Astrocyte of the cerebellum (primary cell): Measurements from ENCODE around the gene CREB3.
A peak's percentile ranks its signal among the peaks of the same experiment; 100 is the strongest.

Experiments used
- DNase-seq: peaks from one replicate; pipeline ENCODE4 v3.0.0-alpha.2; 2011; ENCODE audit warnings: low read depth
- H3K4me3 ChIP-seq: 2 replicates; pipeline ENCODE4 v1.5.1; 2011; ENCODE audit warnings: mild to moderate bottlenecking, low read depth, low read length, moderate library complexity
- CTCF ChIP-seq: IDR thresholded peaks from 2 replicates; pipeline ENCODE4 v1.5.1; 2012; ENCODE audit warnings: low read length, low read depth, moderate library complexity, mild to moderate bottlenecking; ENCODE audit errors: missing control alignments
- in situ Hi-C: cut with HindIII; loops from 2 replicates; pipeline ENCODE4 v1.10.0; 2017; ENCODE audit warnings: low sequenced_read_pairs

Gene CREB3

DNA sequence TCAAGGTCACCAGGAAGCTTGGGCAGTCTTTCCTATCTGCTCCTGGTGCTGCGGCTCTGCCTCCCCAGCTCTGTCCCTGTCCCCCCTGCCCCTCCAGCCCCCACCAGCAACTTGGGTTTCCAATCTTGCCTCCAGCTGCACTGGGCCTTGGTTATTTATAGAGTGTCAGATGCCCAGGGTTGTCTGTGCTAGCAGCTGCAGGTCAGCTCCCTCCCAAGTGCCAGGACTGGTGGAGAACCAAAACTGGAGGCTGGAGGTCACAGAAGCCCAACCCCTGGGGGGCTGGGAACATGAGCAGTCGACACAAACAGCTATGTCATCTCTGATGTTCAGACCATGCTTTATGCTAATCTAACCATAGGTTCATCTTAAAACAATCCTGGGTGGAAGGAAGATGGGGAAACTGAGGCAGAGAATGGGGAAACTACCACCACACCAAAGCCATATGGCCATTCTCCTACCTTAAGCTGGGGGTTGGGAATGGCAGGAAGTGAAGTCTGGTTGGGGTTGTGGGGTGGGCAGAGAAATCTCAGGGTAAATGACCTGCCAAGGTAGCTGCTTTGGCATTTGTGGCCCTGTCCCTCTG, 44.4 kb upstream of the CREB3 start:
- H3K4me3 ChIP-seq = peak overlapping the region; percentile 85
- no peak for TF ChIP-seq CTCF
- no peak for DNase-seq
- in situ Hi-C loops = no loop called here

DNA sequence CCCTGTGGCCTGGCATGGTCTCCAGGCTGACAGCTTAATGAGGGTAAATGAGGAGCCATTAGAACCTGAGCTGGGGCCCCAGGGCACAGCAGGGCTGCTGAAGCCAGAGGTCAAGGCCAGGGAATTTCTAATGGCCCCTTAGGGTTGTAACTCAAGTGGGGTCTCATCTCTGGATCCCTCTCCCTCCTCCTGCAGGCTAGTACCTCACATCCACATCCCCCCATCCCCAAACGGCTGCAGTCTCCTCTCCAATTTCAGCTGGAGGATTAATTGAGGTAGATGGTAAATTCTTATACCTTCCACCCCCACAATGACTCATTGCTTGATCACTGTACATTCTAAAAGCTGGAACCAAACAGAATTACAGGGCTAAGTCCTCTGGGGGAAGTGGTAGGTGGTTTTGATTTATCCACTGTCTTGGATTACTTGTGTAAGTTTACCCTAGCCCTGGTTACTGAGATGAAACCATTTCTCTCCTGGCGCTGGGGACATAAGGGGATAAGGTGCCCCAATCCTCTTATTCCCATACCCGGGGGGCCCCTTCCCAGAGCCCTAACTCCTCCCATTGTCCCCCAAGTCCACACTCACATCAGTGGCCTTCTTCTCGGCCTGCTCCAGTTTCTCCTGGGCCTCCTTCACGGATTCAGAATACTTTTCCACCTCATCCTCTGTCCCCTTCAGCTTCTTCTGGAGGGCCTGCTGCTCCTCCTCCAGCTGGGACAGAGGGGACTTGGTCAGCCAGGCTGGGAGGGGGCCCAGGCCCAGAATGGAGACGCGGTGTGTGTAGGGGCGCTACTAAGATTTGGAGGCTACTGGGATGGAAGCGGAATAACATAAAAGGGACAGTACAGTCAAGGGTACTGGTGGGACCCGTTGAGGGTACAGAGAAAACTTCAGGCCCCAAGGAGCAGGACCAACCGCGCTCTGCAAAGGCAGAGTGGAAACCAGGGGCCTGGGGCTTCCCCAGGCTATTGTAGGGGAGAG, 43.6 kb upstream of the CREB3 start:
- peak; percentile 76 for DNase-seq
- peak overlapping the region; percentile 85 for H3K4me3 ChIP-seq
- no peak for TF ChIP-seq CTCF
- in situ Hi-C loops = no loop called here

DNA sequence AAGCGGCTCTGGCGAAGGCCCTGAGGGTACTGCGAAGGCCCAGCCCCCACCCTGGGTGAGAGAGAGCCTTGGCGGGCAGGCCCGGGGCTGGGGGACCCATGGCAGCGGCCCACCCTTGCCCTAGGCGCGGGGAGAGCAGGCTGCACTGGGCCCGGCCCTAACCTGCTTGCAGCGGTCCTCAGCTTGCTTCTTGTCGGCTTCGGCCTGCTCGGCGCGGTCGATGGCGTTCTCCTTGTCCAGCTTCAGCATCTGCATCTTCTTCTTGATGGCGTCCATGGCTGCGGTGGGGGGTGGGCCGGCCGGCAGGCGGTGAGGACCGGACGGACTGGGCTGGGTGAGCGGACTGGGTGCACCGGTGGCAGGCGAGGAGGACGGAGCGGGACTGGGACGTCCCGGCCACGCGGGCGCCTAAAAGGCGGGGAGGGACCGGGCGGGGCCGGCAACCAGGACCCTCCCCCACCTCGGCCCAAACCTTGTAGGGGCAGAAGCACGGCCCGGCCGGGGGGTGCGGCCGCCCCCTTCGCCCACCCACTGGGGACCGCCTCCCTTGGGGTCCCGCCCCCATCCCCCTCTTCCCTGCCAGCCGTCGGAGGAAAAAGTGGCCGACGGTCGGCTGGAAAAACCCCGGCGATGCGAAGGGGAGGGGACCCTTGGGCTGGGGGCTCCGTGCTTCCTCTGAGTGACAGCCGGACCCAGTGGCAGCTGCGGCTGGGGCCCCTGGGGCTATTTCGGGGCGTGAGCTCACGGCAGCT, 42.7 kb upstream of the CREB3 start, which contains the start of gene TPM2:
TPM2 (minus strand) TSS at position 384 of the 752 bp plus-strand sequence; CDS start at position 276, 108 bp downstream.
- no peak for TF ChIP-seq CTCF
- in situ Hi-C loops = loop anchor here (5.0 kb wide), 1 partner anchor 38 kb away; no protein-coding TSS in a partner anchor
- no peak for DNase-seq
- peak within 1 kb of the TSS; percentile 85 for H3K4me3 ChIP-seq

- TF ChIP-seq CTCF = no peak
- DNase-seq = no peak
- in situ Hi-C loops = loop anchor here (5.0 kb wide), 1 partner anchor 37 kb away; no protein-coding TSS in a partner anchor
- H3K4me3 ChIP-seq = peak overlapping the region; percentile 85
These were observed 42.2 kb upstream of the CREB3 start for GRCh38 chr9:35690294-35690613.

- DNase-seq = no peak
- in situ Hi-C loops = loop anchor here (5.0 kb wide), 1 partner anchor 37 kb away; no protein-coding TSS in a partner anchor
- no peak for TF ChIP-seq CTCF
- peak overlapping the region; percentile 85 for H3K4me3 ChIP-seq
These were observed 41.7 kb upstream of the CREB3 start for GRCh38 chr9:35690614-35691333.

GRCh38 chr9:35691334-35691650, 41.2 kb upstream of the CREB3 start:
- TF ChIP-seq CTCF = no peak
- in situ Hi-C loops = loop anchor here (5.0 kb wide), 1 partner anchor 36 kb away; no protein-coding TSS in a partner anchor
- no peak for DNase-seq
- peak overlapping the region; percentile 85 for H3K4me3 ChIP-seq
